Neutrophil (primary cell): ENCODE measurements around the gene DNAJB9.

Source experiments
- H3K27ac ChIP-seq: fragments of 200-600 bp; sonication (generic); 2 replicates; pipeline ENCODE4 v1.5.1; 2016; ENCODE audit warnings: mild to moderate bottlenecking, moderate library complexity
- H3K27me3 ChIP-seq: fragments of 200-600 bp; sonication (generic); 2 replicates; pipeline ENCODE4 v1.6.0; 2016; ENCODE audit warnings: mild to moderate bottlenecking
- H3K36me3 ChIP-seq: fragments of 200-600 bp; sonication (generic); 2 replicates; pipeline ENCODE4 v1.5.1; 2017
- H3K4me1 ChIP-seq, 2 experiments: fragments of 200-600 bp in 1 of 2; sonication (generic) in 1 of 2; 1 replicate in 1 of 2; 2 replicates in 1 of 2; pipeline versions ENCODE4 v1.5.1 to v1.6.1; 2013 to 2016; ENCODE audit warnings: low read depth in 1 of 2, low read length in 1 of 2, mild to moderate bottlenecking in 1 of 2, moderate library complexity in 1 of 2; ENCODE audit not compliant: control insufficient read depth in 1 of 2, insufficient read depth in 1 of 2
- H3K4me3 ChIP-seq, 2 experiments: fragments of 200-600 bp in 1 of 2; sonication (generic) in 1 of 2; 1 replicate in 1 of 2; 2 replicates in 1 of 2; pipeline ENCODE4 v1.5.1; 2013 to 2016; ENCODE audit warnings: low read depth in 1 of 2, low read length in 1 of 2, mild to moderate bottlenecking in 1 of 2, moderate library complexity in 1 of 2
- H3K9me3 ChIP-seq: fragments of 200-600 bp; sonication (generic); 2 replicates; pipeline ENCODE4 v1.5.1; 2016
- TF ChIP-seq, protein P1 (sequence below): fragments of 200-600 bp; sonication (generic); IDR thresholded peaks from 2 replicates; pipeline ENCODE4 v1.5.1; 2016; ENCODE audit warnings: antibody characterized with exemption

The DNAJB9 gene

DNA sequence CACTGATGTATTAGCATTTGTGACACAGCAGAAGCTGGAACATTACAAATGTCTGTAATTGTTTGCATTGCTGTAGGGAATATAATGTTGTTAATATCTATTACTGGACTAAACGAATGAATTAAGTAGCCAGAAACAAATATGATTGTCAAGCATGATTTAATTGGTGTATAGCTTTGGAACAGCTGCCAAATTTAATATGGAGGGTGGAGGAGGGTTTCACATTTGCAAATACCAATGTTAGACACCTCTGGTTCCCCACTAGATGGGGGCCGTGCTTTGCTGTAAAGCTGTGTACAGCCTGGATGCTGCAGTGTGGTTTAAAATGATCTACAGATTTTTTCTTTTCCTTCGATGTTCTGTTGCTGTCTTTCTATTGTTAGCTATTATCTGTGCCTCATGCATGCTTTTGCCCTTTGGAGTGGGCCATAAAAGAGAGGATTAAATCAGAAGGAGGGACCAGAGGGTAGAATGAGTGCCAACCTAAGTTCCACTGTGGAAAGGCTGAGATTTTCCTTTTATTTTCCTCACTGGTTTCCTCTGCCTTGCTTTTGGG is 23.1 kb downstream of the DNAJB9 start:
- H3K36me3 ChIP-seq, result no peaks in the 10 kb centered on the region
- H3K4me1 ChIP-seq, result no peaks in the 10 kb centered on the region
- H3K27ac ChIP-seq, result no peak overlapping the region
- H3K27me3 ChIP-seq, result peaks cover 4% of the 10 kb centered on the region
- H3K9me3 ChIP-seq, result no peaks in the 10 kb centered on the region
- TF ChIP-seq, protein P1, sequence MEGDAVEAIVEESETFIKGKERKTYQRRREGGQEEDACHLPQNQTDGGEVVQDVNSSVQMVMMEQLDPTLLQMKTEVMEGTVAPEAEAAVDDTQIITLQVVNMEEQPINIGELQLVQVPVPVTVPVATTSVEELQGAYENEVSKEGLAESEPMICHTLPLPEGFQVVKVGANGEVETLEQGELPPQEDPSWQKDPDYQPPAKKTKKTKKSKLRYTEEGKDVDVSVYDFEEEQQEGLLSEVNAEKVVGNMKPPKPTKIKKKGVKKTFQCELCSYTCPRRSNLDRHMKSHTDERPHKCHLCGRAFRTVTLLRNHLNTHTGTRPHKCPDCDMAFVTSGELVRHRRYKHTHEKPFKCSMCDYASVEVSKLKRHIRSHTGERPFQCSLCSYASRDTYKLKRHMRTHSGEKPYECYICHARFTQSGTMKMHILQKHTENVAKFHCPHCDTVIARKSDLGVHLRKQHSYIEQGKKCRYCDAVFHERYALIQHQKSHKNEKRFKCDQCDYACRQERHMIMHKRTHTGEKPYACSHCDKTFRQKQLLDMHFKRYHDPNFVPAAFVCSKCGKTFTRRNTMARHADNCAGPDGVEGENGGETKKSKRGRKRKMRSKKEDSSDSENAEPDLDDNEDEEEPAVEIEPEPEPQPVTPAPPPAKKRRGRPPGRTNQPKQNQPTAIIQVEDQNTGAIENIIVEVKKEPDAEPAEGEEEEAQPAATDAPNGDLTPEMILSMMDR, result no peak
- H3K4me3 ChIP-seq, result no peak overlapping the region

GRCh38 chr7:108596560-108596959 is 26.9 kb downstream of the DNAJB9 start:
- Histone ChIP-seq H3K27ac (no peak overlapping the region), H3K9me3 (no peaks in the 10 kb centered on the region), H3K4me3 (no peak overlapping the region), H3K36me3 (no peaks in the 10 kb centered on the region), H3K4me1 (no peaks in the 10 kb centered on the region), H3K27me3 (peaks cover 13% of the 10 kb centered on the region)
- TF ChIP-seq, protein P1, result no peak

DNA sequence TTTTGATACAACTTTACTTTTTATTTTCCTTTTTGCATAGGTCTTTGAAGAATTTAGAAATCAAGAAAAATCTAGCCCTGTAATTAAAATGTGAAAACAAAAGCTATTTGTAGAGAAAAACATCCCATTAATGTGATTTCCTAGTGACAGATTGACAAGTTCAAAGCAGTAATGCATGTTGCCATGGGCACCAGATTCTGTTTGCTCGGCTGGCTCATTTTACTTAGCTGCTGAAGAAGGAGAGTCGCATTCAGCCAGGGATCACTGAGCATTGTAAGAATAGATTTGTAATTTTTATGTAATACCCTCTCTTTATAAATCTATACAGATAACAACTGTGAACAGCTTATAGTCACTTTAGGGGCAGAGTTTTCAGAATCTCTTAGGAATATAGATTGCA is 28.5 kb downstream of the DNAJB9 start:
- Histone ChIP-seq H3K9me3 (no peaks in the 10 kb centered on the region), H3K27me3 (peaks cover 13% of the 10 kb centered on the region), H3K27ac (no peak overlapping the region), H3K36me3 (no peaks in the 10 kb centered on the region), H3K4me1 (no peaks in the 10 kb centered on the region), H3K4me3 (no peak overlapping the region)
- TF ChIP-seq, protein P1, result no peak

DNA sequence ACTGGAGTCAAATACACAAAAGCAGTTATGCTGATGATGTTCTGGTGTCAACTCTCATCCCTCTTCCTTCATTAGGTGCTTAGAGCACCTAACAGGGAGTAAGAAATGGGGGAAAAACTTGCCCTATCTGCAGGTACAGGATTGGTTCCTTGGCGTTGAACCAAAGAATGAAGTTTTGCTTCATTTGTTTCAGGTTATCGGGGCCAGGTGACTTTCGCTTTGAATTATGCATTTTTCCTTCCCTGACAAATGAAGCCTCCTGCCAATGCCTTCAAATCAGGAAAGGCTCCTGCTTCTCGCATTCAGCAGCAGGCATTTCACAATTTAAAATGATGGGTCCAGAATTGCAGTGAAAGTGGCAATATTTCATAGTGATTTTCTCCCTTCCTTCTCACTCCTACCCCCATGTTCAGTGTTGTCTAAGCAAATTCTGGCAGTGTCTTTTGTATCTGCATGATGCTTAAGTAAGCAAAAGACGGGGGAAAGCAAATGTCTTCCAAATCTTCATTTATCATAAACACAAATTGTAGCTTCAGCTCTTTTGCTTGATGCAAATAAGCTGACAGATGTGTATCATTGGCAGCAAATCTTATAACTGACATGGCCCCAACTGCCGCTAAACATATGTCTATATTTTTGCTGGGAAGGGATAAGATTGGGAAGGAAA is 29.4 kb downstream of the DNAJB9 start:
- Histone ChIP-seq H3K9me3 (no peaks in the 10 kb centered on the region), H3K27ac (no peak overlapping the region), H3K4me3 (no peak overlapping the region), H3K36me3 (no peaks in the 10 kb centered on the region), H3K4me1 (no peaks in the 10 kb centered on the region), H3K27me3 (peaks cover 13% of the 10 kb centered on the region)
- TF ChIP-seq, protein P1, result no peak

DNA sequence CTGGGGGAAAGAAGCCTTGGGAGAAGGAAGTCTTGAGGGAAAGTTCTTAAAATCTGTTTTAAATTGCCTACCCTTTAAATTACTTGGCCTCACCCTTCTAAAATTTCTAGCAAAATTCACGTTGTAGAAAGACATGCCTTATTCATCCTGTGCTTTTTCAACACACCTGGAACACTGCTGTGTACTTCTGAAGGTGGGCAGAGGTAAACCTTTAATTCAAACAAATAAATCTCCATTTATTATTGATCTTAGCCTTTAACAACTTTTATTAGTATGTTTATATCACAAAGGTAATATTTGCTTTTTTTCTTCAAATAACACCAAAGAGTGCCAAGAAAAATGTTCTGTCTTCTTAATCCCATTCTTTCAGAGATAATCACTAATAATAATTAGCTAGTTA is 30.7 kb downstream of the DNAJB9 start:
- no peak overlapping the region for H3K27ac ChIP-seq
- peaks cover 13% of the 10 kb centered on the region for H3K27me3 ChIP-seq
- no peaks in the 10 kb centered on the region for H3K36me3 ChIP-seq
- TF ChIP-seq, protein P1, result no peak
- no peaks in the 10 kb centered on the region for H3K4me1 ChIP-seq
- H3K9me3 ChIP-seq, result no peaks in the 10 kb centered on the region
- H3K4me3 ChIP-seq, result no peak overlapping the region
